Panc1 (cell line): Measurements from ENCODE around the gene VAMP8. TPM values are rescaled to one million over a fixed set of nuclear protein-coding genes. Genes with fewer than 3 reads are reported as not detected.
"Not testable (repeated sequence)": the region's sequence is repeated elsewhere in the genome, so short reads cannot be mapped to it uniquely, and the experiment has no call there.

Experiments
- ATAC-seq: fragments of 200-7000 bp; cut with Tn5 transposase; 2 replicates; pipeline ENCODE4 v1.9.1; 2020; ENCODE audit warnings: mild to moderate bottlenecking, moderate library complexity
- BruUV-seq: library from RNA; stranded (reverse); fragments of 400-500 nt; replicated peaks from 2 replicates; lab custom pipeline; 2021; lab: Mats Ljungman, UMichigan
- CTCF ChIA-PET: fragments of 300-600 bp; sonication (Branson Sonifier 250); formaldehyde crosslinking; loops from one replicate; lab custom pipeline; 2022; ENCODE audit warnings: antibody characterized with exemption; lab: Charles Lee
- POLR2A ChIA-PET: fragments of 300-600 bp; sonication (Branson Sonifier 250); formaldehyde crosslinking; loops from one replicate; lab custom pipeline; 2022; ENCODE audit warnings: antibody characterized with exemption; lab: Charles Lee
- DNase-seq: peaks from one replicate; pipeline ENCODE4 v3.0.0-alpha.2; 2010; ENCODE audit warnings: low read depth, low spot score
- H3K27ac ChIP-seq: 2 replicates; pipeline ENCODE4 v1.5.1; 2011; ENCODE audit warnings: mild to moderate bottlenecking, low read length, inconsistent platforms
- H3K27me3 ChIP-seq: fragments of 200-500 bp; sonication (Bioruptor generic); 2 replicates; pipeline ENCODE4 v1.6.0; 2014; ENCODE audit warnings: low read length, inconsistent platforms; ENCODE audit not compliant: control insufficient read depth, insufficient read depth
- H3K36me3 ChIP-seq: fragments of 200-500 bp; sonication (Bioruptor generic); 2 replicates; pipeline ENCODE4 v1.5.1; 2014; ENCODE audit warnings: inconsistent platforms, mild to moderate bottlenecking, low read length, moderate library complexity; ENCODE audit not compliant: control insufficient read depth, insufficient read depth
- H3K4me1 ChIP-seq: 2 replicates; pipeline ENCODE4 v1.5.1; 2011; ENCODE audit warnings: inconsistent platforms, mild to moderate bottlenecking, low read length, moderate library complexity; ENCODE audit not compliant: control insufficient read depth, insufficient read depth
- H3K4me3 ChIP-seq, 2 experiments: 2 replicates each; pipeline ENCODE4 v1.5.1; 2011 to 2012; ENCODE audit warnings: low read depth in 2 of 2, low read length in 2 of 2, mild to moderate bottlenecking in 2 of 2, inconsistent platforms in 1 of 2, moderate library complexity in 1 of 2
- H3K9me3 ChIP-seq: fragments of 200-500 bp; sonication (Bioruptor generic); 2 replicates; pipeline ENCODE4 v1.5.1; 2014; ENCODE audit warnings: low read depth, mild to moderate bottlenecking, inconsistent platforms, low read length, moderate library complexity; ENCODE audit not compliant: control insufficient read depth, insufficient read depth
- POLR2AphosphoS5 ChIP-seq: IDR thresholded peaks from 2 replicates; pipeline ENCODE4 v1.6.1; 2012; ENCODE audit warnings: mild to moderate bottlenecking, low read depth, low read length, moderate library complexity
- SIN3A ChIP-seq: IDR thresholded peaks from 2 replicates; pipeline ENCODE4 v1.6.1; 2012; ENCODE audit warnings: low read depth, mild to moderate bottlenecking, low read length, moderate library complexity, borderline replicate concordance; ENCODE audit not compliant: insufficient read depth
- TCF7L2 ChIP-seq: IDR thresholded peaks from 2 replicates; pipeline ENCODE4 v1.6.1; 2011; ENCODE audit warnings: mild to moderate bottlenecking, low read depth, low read length, inconsistent platforms
- in situ Hi-C: cut with HindIII; loops from 2 replicates; pipeline ENCODE4 v1.10.0; 2016; ENCODE audit warnings: low sequenced_read_pairs, low pct_unique_long_range_greater_than_20kb
- intact Hi-C: fragments of 100-400 bp; cut with micrococcal nuclease; formaldehyde crosslinking; loops from one replicate; pipeline ENCODE4 v1.10.0; 2022; ENCODE audit not compliant: unreplicated experiment
- total RNA-seq: library from RNA; stranded (reverse); gene quantifications from one replicate; pipeline ENCODE4 v1.2.1, GENCODE V29; 2021; ENCODE audit not compliant: unreplicated experiment
- TF ChIP-seq, protein P1 (sequence below), 2 experiments: IDR thresholded peaks; 2 replicates each; pipeline ENCODE4 v1.6.1; 2011 to 2012; ENCODE audit warnings: low read depth in 2 of 2, control low read depth in 1 of 2, low read length in 1 of 2, mild to moderate bottlenecking in 1 of 2, moderate library complexity in 1 of 2; ENCODE audit not compliant: insufficient read depth in 1 of 2
- TF ChIP-seq, protein P2 (sequence below): fragments of 450-650 bp; IDR thresholded peaks from 2 replicates; pipeline ENCODE4 v1.5.1; 2017; ENCODE audit warnings: mild to moderate bottlenecking

Gene VAMP8
- total RNA-seq, 1 experiment from 2014 or later: 93.2 TPM

GRCh38 chr2:85558160-85558559 is 19.2 kb upstream of the VAMP8 start:
- Histone ChIP-seq H3K9me3 (no peaks in the 10 kb centered on the region), H3K36me3 (peaks cover 6% of the 10 kb centered on the region; the same call in 1 of the 2 replicates), H3K27ac (no peak overlapping the region), H3K27me3 (no peaks in the 10 kb centered on the region), H3K4me1 (peaks cover 6% of the 10 kb centered on the region; the same call in 1 of the 2 replicates), H3K4me3 (no peak overlapping the region)
- POLR2A ChIA-PET: no interaction called here
- DNase-seq (no peak), ATAC-seq (no peak)
- in situ Hi-C loops: no loop called here
- TF ChIP-seq POLR2AphosphoS5 (no peak), TCF7L2 (no peak), SIN3A (no peak)
- TF ChIP-seq, protein P1, sequence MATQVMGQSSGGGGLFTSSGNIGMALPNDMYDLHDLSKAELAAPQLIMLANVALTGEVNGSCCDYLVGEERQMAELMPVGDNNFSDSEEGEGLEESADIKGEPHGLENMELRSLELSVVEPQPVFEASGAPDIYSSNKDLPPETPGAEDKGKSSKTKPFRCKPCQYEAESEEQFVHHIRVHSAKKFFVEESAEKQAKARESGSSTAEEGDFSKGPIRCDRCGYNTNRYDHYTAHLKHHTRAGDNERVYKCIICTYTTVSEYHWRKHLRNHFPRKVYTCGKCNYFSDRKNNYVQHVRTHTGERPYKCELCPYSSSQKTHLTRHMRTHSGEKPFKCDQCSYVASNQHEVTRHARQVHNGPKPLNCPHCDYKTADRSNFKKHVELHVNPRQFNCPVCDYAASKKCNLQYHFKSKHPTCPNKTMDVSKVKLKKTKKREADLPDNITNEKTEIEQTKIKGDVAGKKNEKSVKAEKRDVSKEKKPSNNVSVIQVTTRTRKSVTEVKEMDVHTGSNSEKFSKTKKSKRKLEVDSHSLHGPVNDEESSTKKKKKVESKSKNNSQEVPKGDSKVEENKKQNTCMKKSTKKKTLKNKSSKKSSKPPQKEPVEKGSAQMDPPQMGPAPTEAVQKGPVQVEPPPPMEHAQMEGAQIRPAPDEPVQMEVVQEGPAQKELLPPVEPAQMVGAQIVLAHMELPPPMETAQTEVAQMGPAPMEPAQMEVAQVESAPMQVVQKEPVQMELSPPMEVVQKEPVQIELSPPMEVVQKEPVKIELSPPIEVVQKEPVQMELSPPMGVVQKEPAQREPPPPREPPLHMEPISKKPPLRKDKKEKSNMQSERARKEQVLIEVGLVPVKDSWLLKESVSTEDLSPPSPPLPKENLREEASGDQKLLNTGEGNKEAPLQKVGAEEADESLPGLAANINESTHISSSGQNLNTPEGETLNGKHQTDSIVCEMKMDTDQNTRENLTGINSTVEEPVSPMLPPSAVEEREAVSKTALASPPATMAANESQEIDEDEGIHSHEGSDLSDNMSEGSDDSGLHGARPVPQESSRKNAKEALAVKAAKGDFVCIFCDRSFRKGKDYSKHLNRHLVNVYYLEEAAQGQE (IDR thresholded peaks at IDR 0.05; ENCODE audit: insufficient read depth in 1 of 2, low read depth in 2 of 2, low read length in 1 of 2): no peak
- TF ChIP-seq, protein P2, sequence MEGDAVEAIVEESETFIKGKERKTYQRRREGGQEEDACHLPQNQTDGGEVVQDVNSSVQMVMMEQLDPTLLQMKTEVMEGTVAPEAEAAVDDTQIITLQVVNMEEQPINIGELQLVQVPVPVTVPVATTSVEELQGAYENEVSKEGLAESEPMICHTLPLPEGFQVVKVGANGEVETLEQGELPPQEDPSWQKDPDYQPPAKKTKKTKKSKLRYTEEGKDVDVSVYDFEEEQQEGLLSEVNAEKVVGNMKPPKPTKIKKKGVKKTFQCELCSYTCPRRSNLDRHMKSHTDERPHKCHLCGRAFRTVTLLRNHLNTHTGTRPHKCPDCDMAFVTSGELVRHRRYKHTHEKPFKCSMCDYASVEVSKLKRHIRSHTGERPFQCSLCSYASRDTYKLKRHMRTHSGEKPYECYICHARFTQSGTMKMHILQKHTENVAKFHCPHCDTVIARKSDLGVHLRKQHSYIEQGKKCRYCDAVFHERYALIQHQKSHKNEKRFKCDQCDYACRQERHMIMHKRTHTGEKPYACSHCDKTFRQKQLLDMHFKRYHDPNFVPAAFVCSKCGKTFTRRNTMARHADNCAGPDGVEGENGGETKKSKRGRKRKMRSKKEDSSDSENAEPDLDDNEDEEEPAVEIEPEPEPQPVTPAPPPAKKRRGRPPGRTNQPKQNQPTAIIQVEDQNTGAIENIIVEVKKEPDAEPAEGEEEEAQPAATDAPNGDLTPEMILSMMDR: no peak
- CTCF ChIA-PET: no interaction called here
- intact Hi-C loops: no loop called here
- BruUV-seq: no TSS peak

- not testable (repeated sequence) for ATAC-seq
Measured at GRCh38 chr2:85560403-85560726, 17.0 kb upstream of the VAMP8 start.

DNA sequence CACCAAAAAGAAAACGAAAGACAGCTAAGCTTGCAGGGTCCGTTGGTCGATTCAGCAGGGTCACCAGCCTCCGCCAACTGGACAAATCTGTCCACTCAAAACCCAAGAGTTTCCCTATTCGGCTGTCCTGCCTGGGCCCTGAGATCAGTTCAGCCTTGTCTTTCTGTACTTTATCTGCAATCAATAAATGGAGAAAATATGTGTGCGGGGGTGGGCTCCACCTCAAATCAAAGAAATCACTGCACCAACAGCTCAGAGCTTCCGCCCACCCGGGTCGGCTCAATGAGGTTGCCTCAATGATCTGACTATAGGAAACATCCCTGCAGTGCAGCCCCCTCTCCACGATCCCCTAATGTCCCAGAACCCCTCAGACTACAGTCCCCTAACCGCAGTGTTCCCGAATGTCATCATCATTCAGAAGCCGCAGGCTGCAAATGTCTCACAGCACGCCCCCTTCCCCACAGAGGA is 16.5 kb upstream of the VAMP8 start:
- intact Hi-C loops: loop anchor here (2.0 kb wide), 1 partner anchor 48 kb away; no protein-coding TSS in a partner anchor

More at GRCh38 chr2:85560403-85560726, 17.0 kb upstream of the VAMP8 start:
- DNase-seq, H3K36me3 ChIP-seq, H3K9me3 ChIP-seq, H3K4me1 ChIP-seq, in situ Hi-C loops, H3K27me3 ChIP-seq, CTCF ChIA-PET, BruUV-seq: not testable (repeated sequence)
- Histone ChIP-seq H3K27ac (peak overlapping the region; percentile 73), H3K4me3 (peak overlapping the region; percentile 71 to 95)
- POLR2A ChIA-PET: interaction anchor here (0.6 kb wide), 1 partner anchor 11 kb away, joined by 3 read pairs; no protein-coding TSS in a partner anchor
- intact Hi-C loops: loop anchor here (2.0 kb wide), 1 partner anchor 48 kb away; no protein-coding TSS in a partner anchor

More for the DNA sequence above, 16.5 kb upstream of the VAMP8 start:
- Histone ChIP-seq H3K9me3 (no peaks in the 10 kb centered on the region), H3K27me3 (no peaks in the 10 kb centered on the region), H3K27ac (peak overlapping the region; percentile 73), H3K4me3 (peak overlapping the region; percentile 71 to 95), H3K36me3 (peaks cover 4% of the 10 kb centered on the region; the same call in 1 of the 2 replicates), H3K4me1 (peaks cover 6% of the 10 kb centered on the region; the same call in 1 of the 2 replicates)
- ATAC-seq: no peak; the same call in 1 of the 2 replicates
- in situ Hi-C loops: no loop called here
- no TSS peak for BruUV-seq
- no peak for DNase-seq
- CTCF ChIA-PET: interaction anchor here (0.6 to 0.7 kb wide), 2 partner anchors 40 to 140 kb away, joined by 6 to 9 read pairs; no protein-coding TSS in a partner anchor
- TF ChIP-seq TCF7L2 (no peak), POLR2AphosphoS5 (no peak), SIN3A (no peak)
- TF ChIP-seq, protein P1 (IDR thresholded peaks at IDR 0.05; ENCODE audit: insufficient read depth in 1 of 2, low read depth in 2 of 2, low read length in 1 of 2): no peak
- TF ChIP-seq, protein P2: no peak
- POLR2A ChIA-PET: interaction anchor here (0.6 to 0.7 kb wide), 3 partner anchors 11 to 503 kb away, joined by 3 to 13 read pairs (median 8); no protein-coding TSS in a partner anchor
